ENCODE results near the gene PDHX.

PDHX gene

GRCh38 chr11:34960277-34960676 lies 43.9 kb downstream of the PDHX start:
- DNase-seq, result no peak

GRCh38 chr11:34962034-34962433 lies 45.6 kb downstream of the PDHX start:
- no peak for DNase-seq

- DNase-seq, result no peak
These were observed 46.9 kb downstream of the PDHX start for GRCh38 chr11:34963351-34963750.

- no peak for DNase-seq
These were observed 48.4 kb downstream of the PDHX start for GRCh38 chr11:34964610-34965331.

GRCh38 chr11:34968862-34969261 lies 52.4 kb downstream of the PDHX start:
- DNase-seq, result no peak

- no peak for DNase-seq
These were observed 53.6 kb downstream of the PDHX start for GRCh38 chr11:34970033-34970432.

- DNase-seq, result no peak
These were observed 54.1 kb downstream of the PDHX start for GRCh38 chr11:34970480-34970879.

- DNase-seq, result no peak
These were observed 55.5 kb downstream of the PDHX start for GRCh38 chr11:34971928-34972327.

- DNase-seq, result no peak
These were observed 55.9 kb downstream of the PDHX start for GRCh38 chr11:34972366-34972765.

- no peak for DNase-seq
These were observed 56.5 kb downstream of the PDHX start for GRCh38 chr11:34972892-34973291.

- DNase-seq, result no peak
These were observed 59.1 kb downstream of the PDHX start for GRCh38 chr11:34975482-34975881.

- no peak for DNase-seq
These were observed 60.2 kb downstream of the PDHX start for GRCh38 chr11:34976496-34977088.

GRCh38 chr11:34977089-34977912 lies 60.9 kb downstream of the PDHX start:
- DNase-seq, result no peak

- DNase-seq, result no peak
These were observed 62.1 kb downstream of the PDHX start for GRCh38 chr11:34978236-34979191.

GRCh38 chr11:34984514-34984913 lies 68.1 kb downstream of the PDHX start:
- DNase-seq, result no peak

- no peak for DNase-seq
These were observed 70.6 kb downstream of the PDHX start for GRCh38 chr11:34986883-34987520.

GRCh38 chr11:34987617-34988016 lies 71.2 kb downstream of the PDHX start:
- no peak for DNase-seq

- DNase-seq, result no peak
These were observed 72.2 kb downstream of the PDHX start for GRCh38 chr11:34988294-34989255.

GRCh38 chr11:34990916-34991315 lies 74.5 kb downstream of the PDHX start:
- no peak for DNase-seq

GRCh38 chr11:34994854-34995253 lies 78.4 kb downstream of the PDHX start:
- no peak for DNase-seq

- no peak for DNase-seq
These were observed 80.5 kb downstream of the PDHX start for GRCh38 chr11:34996958-34997357.
